ENCODE data around the gene SS18L1.

Gene SS18L1

DNA sequence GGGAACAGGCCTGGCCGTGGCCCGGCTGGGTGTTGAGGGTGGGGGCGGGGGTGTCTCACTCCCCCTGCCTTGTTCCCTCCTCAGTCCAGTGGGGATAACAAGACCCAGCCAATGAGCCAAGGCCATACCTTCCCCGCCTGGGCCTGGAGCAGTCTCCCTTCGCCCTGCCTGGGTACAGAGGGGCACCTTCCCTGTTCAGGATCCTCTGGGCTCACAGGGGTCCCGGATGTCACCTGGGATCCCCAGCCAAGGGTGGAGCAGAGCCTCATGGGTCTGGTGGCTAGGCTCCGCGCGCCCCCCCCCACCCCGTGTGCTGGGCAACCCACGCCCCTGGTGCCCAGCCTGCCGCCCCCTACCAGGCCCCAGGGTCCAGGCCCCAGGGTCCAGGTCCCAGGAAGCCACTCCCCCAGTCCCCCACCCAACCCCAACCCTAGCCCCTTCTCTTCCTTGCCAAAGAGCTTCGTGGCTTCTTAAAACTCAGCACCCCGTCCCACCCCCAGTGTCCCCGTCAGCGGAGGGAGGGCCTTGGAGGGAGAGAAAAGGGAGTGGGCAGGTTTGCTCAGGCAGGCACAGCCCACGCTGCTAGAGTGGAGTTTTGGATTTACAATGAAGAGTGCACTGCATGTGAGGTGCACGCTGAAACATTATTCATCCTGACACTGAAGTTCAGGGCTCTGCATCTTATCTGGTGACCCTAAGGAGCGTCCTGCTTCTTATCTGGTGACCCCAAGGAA lies 64.7 kb downstream of the SS18L1 start:
- H4K8ac ChIP-seq (ENCODE audit: low read length) = no peak overlapping the region
- no peak overlapping the region for H2BK12ac ChIP-seq (ENCODE audit: low read length in 2 of 2)
- H3K4me1 ChIP-seq (ENCODE audit: control insufficient read depth, insufficient read depth, low read depth, low read length) = peaks cover 8% of the 10 kb centered on the region
- H2BK5ac ChIP-seq (ENCODE audit: low read depth, low read length, poor library complexity, severe bottlenecking) = no peak overlapping the region
- no peak overlapping the region for H2AK5ac ChIP-seq (ENCODE audit: low read length, severe bottlenecking)
- 95% methylated on average over 13 of the region's 19 CpGs for WGBS
- no peak overlapping the region for H3K27ac ChIP-seq (ENCODE audit: low read length, poor library complexity, severe bottlenecking)
- no peak overlapping the region for H2AFZ ChIP-seq (ENCODE audit: low read depth, low read length)
- H3K79me1 ChIP-seq (replicated peaks; ENCODE audit: low read length, poor library complexity, severe bottlenecking) = peaks cover 2% of the 10 kb centered on the region
- H3K23ac ChIP-seq (ENCODE audit: low read length in 2 of 2) = no peak overlapping the region
- no peak overlapping the region for H4K91ac ChIP-seq (ENCODE audit: low read length)
- H3K18ac ChIP-seq (ENCODE audit: low read depth in 1 of 2, low read length in 2 of 2) = no peak overlapping the region
- H3K14ac ChIP-seq (ENCODE audit: low read length in 2 of 2) = no peak overlapping the region
- H3K4me3 ChIP-seq (ENCODE audit: insufficient read depth in 1 of 2, low read depth in 1 of 2, low read length in 2 of 2) = no peak overlapping the region
- no peak overlapping the region for H2BK15ac ChIP-seq (ENCODE audit: low read depth, poor library complexity, severe bottlenecking)
- H3K27me3 ChIP-seq (ENCODE audit: control insufficient read depth in 1 of 2, insufficient read depth in 1 of 2, low read length in 2 of 2) = peaks cover 19 to 41% of the 10 kb centered on the region in 2 experiments
- H3K9me3 ChIP-seq (ENCODE audit: control insufficient read depth, low read length) = no peaks in the 10 kb centered on the region
- no peak overlapping the region for H3K4me2 ChIP-seq (ENCODE audit: low read length, poor library complexity, severe bottlenecking)
- H3K9ac ChIP-seq (ENCODE audit: low read length) = no peak overlapping the region
- peaks cover 6 to 21% of the 10 kb centered on the region in 2 experiments for H3K36me3 ChIP-seq (ENCODE audit: control insufficient read depth in 1 of 2, insufficient read depth in 2 of 2, low read depth in 1 of 2, low read length in 2 of 2)
- H3K4ac ChIP-seq (ENCODE audit: low read depth in 1 of 2, low read length in 2 of 2) = no peak overlapping the region
- no peak overlapping the region for H2BK120ac ChIP-seq (ENCODE audit: low read depth, low read length)
- DNase-seq = no peak

DNA sequence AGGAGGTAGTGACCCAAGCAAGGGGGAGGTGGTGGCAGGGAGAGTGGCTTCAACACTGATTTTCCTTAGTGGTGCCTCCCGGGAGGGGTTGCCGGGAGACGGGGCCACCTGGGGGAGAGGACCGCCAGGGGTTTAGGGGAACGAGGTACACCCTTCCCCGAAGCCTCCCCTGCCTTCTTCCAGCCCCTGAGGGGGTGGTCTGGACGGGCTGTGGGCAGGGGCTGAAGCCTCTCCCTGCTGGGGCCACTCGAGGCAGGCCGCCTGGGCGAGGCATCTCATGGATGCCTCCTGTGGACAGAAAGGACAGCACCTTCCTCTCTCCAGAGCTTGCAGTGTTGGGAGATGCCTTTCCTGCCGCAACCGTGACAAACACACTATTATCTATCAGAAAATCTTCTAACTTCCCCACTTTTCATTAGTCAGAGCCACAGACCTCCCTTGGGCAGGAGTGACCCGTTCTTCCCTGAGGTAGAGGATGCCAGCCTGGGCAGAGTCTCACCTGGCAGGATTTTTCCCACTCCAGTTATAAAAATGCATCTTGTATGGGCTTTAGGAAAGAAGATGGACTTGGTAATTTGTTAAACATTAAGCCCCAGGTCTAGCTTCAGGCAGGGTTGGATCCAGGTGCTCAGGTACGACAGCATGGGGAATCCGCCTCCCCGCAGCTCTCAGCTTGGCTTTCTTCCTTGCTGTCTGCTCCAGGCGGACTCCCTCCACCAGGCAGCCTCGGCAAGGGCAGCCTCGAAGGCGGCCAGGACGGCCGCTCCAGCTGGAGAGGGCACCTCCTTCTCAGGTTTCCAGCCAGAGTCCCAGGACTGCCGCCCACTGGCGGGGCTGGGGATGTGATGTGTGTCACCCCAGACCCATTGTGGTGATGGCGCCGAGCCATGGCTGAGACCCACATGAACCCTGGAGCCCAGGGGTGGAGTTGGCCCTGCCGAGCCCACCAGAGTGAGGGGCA lies 65.5 kb downstream of the SS18L1 start:
- Histone ChIP-seq H2BK12ac (ENCODE audit: low read length in 2 of 2) (no peak overlapping the region), H3K27me3 (ENCODE audit: control insufficient read depth in 1 of 2, insufficient read depth in 1 of 2, low read length in 2 of 2) (peaks cover 24 to 46% of the 10 kb centered on the region in 2 experiments), H3K36me3 (ENCODE audit: control insufficient read depth in 1 of 2, insufficient read depth in 2 of 2, low read depth in 1 of 2, low read length in 2 of 2) (peaks cover 0 to 14% of the 10 kb centered on the region in 2 experiments), H3K4me2 (ENCODE audit: low read length, poor library complexity, severe bottlenecking) (no peak overlapping the region), H3K14ac (ENCODE audit: low read length in 2 of 2) (no peak overlapping the region), H4K8ac (ENCODE audit: low read length) (no peak overlapping the region), H2BK120ac (ENCODE audit: low read depth, low read length) (no peak overlapping the region), H3K23ac (ENCODE audit: low read length in 2 of 2) (peak overlapping the region in 1 of 2 experiments; percentile 14), H3K4ac (ENCODE audit: low read depth in 1 of 2, low read length in 2 of 2) (no peak overlapping the region), H3K4me1 (ENCODE audit: control insufficient read depth, insufficient read depth, low read depth, low read length) (peaks cover 4% of the 10 kb centered on the region), H3K18ac (ENCODE audit: low read depth in 1 of 2, low read length in 2 of 2) (no peak overlapping the region), H2AFZ (ENCODE audit: low read depth, low read length) (no peak overlapping the region), H3K4me3 (ENCODE audit: insufficient read depth in 1 of 2, low read depth in 1 of 2, low read length in 2 of 2) (no peak overlapping the region), H2AK5ac (ENCODE audit: low read length, severe bottlenecking) (no peak overlapping the region), H3K27ac (ENCODE audit: low read length, poor library complexity, severe bottlenecking) (no peak overlapping the region), H3K9me3 (ENCODE audit: control insufficient read depth, low read length) (no peaks in the 10 kb centered on the region), H4K91ac (ENCODE audit: low read length) (no peak overlapping the region), H2BK15ac (ENCODE audit: low read depth, poor library complexity, severe bottlenecking) (no peak overlapping the region), H2BK5ac (ENCODE audit: low read depth, low read length, poor library complexity, severe bottlenecking) (no peak overlapping the region), H3K79me1 (replicated peaks; ENCODE audit: low read length, poor library complexity, severe bottlenecking) (peaks cover 2% of the 10 kb centered on the region), H3K9ac (ENCODE audit: low read length) (no peak overlapping the region)
- 70% methylated on average over 27 of the region's 27 CpGs for WGBS
- no peak for DNase-seq

DNA sequence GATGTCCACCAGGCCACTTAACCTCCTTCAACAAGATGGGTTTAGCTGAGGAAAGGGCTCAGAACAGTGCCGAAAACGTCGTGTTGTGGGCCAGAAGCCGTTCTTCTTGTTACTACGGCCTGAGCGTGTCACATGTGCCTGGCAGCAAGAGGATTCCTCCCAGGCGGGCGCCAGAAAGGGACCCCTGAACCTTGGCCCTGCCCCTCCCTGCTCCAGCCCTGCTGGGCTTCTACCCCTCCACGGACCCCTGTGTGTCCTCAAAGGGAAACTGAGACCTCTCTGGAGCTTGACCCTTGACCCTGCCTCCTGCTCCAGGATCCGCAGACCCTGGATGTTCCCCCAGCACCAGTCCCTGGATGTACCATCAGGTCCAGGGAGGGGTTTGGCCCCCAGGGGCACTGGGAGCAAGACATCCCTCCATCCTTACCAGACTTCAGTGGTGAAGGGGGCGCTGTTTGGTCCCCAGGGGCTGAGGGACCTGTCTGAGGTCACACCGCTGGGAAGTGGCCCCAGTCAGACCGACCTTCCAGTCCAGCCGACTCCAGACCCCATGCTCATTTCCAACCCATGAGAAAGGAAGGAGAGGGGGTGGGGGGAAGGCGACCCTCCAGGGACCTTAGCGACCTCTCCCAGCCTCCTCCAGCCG lies 66.4 kb downstream of the SS18L1 start:
- no peak overlapping the region for H2AK5ac ChIP-seq (ENCODE audit: low read length, severe bottlenecking)
- peaks cover 4% of the 10 kb centered on the region for H3K4me1 ChIP-seq (ENCODE audit: control insufficient read depth, insufficient read depth, low read depth, low read length)
- H3K4me3 ChIP-seq (ENCODE audit: insufficient read depth in 1 of 2, low read depth in 1 of 2, low read length in 2 of 2) = no peak overlapping the region
- H2BK5ac ChIP-seq (ENCODE audit: low read depth, low read length, poor library complexity, severe bottlenecking) = no peak overlapping the region
- no peaks in the 10 kb centered on the region for H3K9me3 ChIP-seq (ENCODE audit: control insufficient read depth, low read length)
- H3K36me3 ChIP-seq (ENCODE audit: control insufficient read depth in 1 of 2, insufficient read depth in 2 of 2, low read depth in 1 of 2, low read length in 2 of 2) = peaks cover 0 to 14% of the 10 kb centered on the region in 2 experiments
- 82% methylated on average over 13 of the region's 17 CpGs for WGBS
- peak overlapping the region in 1 of 2 experiments; percentile 14 for H3K23ac ChIP-seq (ENCODE audit: low read length in 2 of 2)
- no peak overlapping the region for H3K4ac ChIP-seq (ENCODE audit: low read depth in 1 of 2, low read length in 2 of 2)
- no peak overlapping the region for H4K8ac ChIP-seq (ENCODE audit: low read length)
- H2BK120ac ChIP-seq (ENCODE audit: low read depth, low read length) = no peak overlapping the region
- H3K27me3 ChIP-seq (ENCODE audit: control insufficient read depth in 1 of 2, insufficient read depth in 1 of 2, low read length in 2 of 2) = peaks cover 33 to 55% of the 10 kb centered on the region in 2 experiments
- H3K27ac ChIP-seq (ENCODE audit: low read length, poor library complexity, severe bottlenecking) = no peak overlapping the region
- H2AFZ ChIP-seq (ENCODE audit: low read depth, low read length) = no peak overlapping the region
- H3K18ac ChIP-seq (ENCODE audit: low read depth in 1 of 2, low read length in 2 of 2) = no peak overlapping the region
- no peak overlapping the region for H3K4me2 ChIP-seq (ENCODE audit: low read length, poor library complexity, severe bottlenecking)
- H3K79me1 ChIP-seq (replicated peaks; ENCODE audit: low read length, poor library complexity, severe bottlenecking) = no peaks in the 10 kb centered on the region
- H3K14ac ChIP-seq (ENCODE audit: low read length in 2 of 2) = no peak overlapping the region
- no peak for DNase-seq
- H3K9ac ChIP-seq (ENCODE audit: low read length) = no peak overlapping the region
- no peak overlapping the region for H4K91ac ChIP-seq (ENCODE audit: low read length)
- no peak overlapping the region for H2BK15ac ChIP-seq (ENCODE audit: low read depth, poor library complexity, severe bottlenecking)
- H2BK12ac ChIP-seq (ENCODE audit: low read length in 2 of 2) = no peak overlapping the region

DNA sequence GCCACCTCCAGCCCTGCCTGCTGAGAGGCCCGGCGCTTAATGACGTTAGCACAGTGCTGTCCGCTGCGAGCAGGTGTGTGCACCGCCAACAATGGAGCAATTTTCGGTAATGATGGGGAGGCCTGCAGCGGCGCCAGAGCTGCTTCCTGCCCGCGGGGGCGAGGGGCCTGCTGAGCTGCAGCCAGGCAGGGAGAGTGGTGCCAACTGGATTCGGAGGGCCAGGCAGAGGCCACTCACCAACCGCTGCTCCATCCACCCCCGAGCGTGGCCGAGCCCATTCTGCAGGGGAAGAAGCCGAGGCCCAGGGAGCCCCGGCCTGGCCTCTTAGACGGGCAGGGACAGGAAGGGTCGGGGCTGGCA lies 66.9 kb downstream of the SS18L1 start:
- no peak overlapping the region for H4K8ac ChIP-seq (ENCODE audit: low read length)
- H3K14ac ChIP-seq (ENCODE audit: low read length in 2 of 2) = no peak overlapping the region
- no peak overlapping the region for H2BK120ac ChIP-seq (ENCODE audit: low read depth, low read length)
- no peak overlapping the region for H3K4me3 ChIP-seq (ENCODE audit: insufficient read depth in 1 of 2, low read depth in 1 of 2, low read length in 2 of 2)
- peaks cover 0 to 13% of the 10 kb centered on the region in 2 experiments for H3K36me3 ChIP-seq (ENCODE audit: control insufficient read depth in 1 of 2, insufficient read depth in 2 of 2, low read depth in 1 of 2, low read length in 2 of 2)
- no peak overlapping the region for H2AK5ac ChIP-seq (ENCODE audit: low read length, severe bottlenecking)
- H3K9ac ChIP-seq (ENCODE audit: low read length) = no peak overlapping the region
- H3K23ac ChIP-seq (ENCODE audit: low read length in 2 of 2) = no peak overlapping the region
- no peak overlapping the region for H3K18ac ChIP-seq (ENCODE audit: low read depth in 1 of 2, low read length in 2 of 2)
- no peaks in the 10 kb centered on the region for H3K9me3 ChIP-seq (ENCODE audit: control insufficient read depth, low read length)
- DNase-seq = no peak
- H3K27ac ChIP-seq (ENCODE audit: low read length, poor library complexity, severe bottlenecking) = no peak overlapping the region
- no peaks in the 10 kb centered on the region for H3K79me1 ChIP-seq (replicated peaks; ENCODE audit: low read length, poor library complexity, severe bottlenecking)
- H2BK12ac ChIP-seq (ENCODE audit: low read length in 2 of 2) = no peak overlapping the region
- H3K4me2 ChIP-seq (ENCODE audit: low read length, poor library complexity, severe bottlenecking) = no peak overlapping the region
- peaks cover 38 to 60% of the 10 kb centered on the region in 2 experiments for H3K27me3 ChIP-seq (ENCODE audit: control insufficient read depth in 1 of 2, insufficient read depth in 1 of 2, low read length in 2 of 2)
- no peak overlapping the region for H2BK15ac ChIP-seq (ENCODE audit: low read depth, poor library complexity, severe bottlenecking)
- H3K4me1 ChIP-seq (ENCODE audit: control insufficient read depth, insufficient read depth, low read depth, low read length) = peaks cover 4% of the 10 kb centered on the region
- H4K91ac ChIP-seq (ENCODE audit: low read length) = no peak overlapping the region
- H3K4ac ChIP-seq (ENCODE audit: low read depth in 1 of 2, low read length in 2 of 2) = no peak overlapping the region
- H2BK5ac ChIP-seq (ENCODE audit: low read depth, low read length, poor library complexity, severe bottlenecking) = no peak overlapping the region
- WGBS = 85% methylated on average over 21 of the region's 21 CpGs
- H2AFZ ChIP-seq (ENCODE audit: low read depth, low read length) = no peak overlapping the region

All from mesenchymal stem cell (in vitro differentiated cells and primary cell).